NCI-H2171 (cell line): ENCODE data around the gene C5AR2.
"Not testable (repeated sequence)": the region's sequence is repeated elsewhere in the genome, so short reads cannot be mapped to it uniquely, and the experiment has no call there.

Experiments
- DNase-seq: peaks from one replicate; lab custom pipeline; 2025; lab: John Stamatoyannopoulos, UW

C5AR2 gene

GRCh38 chr19:47363758-47364531 lies 32.0 kb downstream of the C5AR2 start:
- no peak for DNase-seq

GRCh38 chr19:47365455-47365854 lies 33.5 kb downstream of the C5AR2 start:
- not testable (repeated sequence) for DNase-seq

- no peak for DNase-seq
Measured at GRCh38 chr19:47370045-47370611, 38.2 kb downstream of the C5AR2 start.

- no peak for DNase-seq
Measured at GRCh38 chr19:47371261-47371660, 39.3 kb downstream of the C5AR2 start.

- no peak for DNase-seq
Measured at GRCh38 chr19:47372603-47373002, 40.6 kb downstream of the C5AR2 start.

GRCh38 chr19:47373246-47374240 lies 41.6 kb downstream of the C5AR2 start:
- DNase-seq: no peak

GRCh38 chr19:47374876-47375693 lies 43.1 kb downstream of the C5AR2 start:
- no peak for DNase-seq

- DNase-seq: no peak
Measured at GRCh38 chr19:47375694-47376588, 44.0 kb downstream of the C5AR2 start.

- no peak for DNase-seq
Measured at GRCh38 chr19:47376589-47377144, 44.7 kb downstream of the C5AR2 start.

- DNase-seq: no peak
Measured at GRCh38 chr19:47377208-47377701, 45.3 kb downstream of the C5AR2 start.

- DNase-seq: no peak
Measured at GRCh38 chr19:47377801-47378200, 45.8 kb downstream of the C5AR2 start.

GRCh38 chr19:47378246-47378645 lies 46.3 kb downstream of the C5AR2 start:
- no peak for DNase-seq

GRCh38 chr19:47379381-47379938 lies 47.5 kb downstream of the C5AR2 start:
- DNase-seq: peak; percentile 65

GRCh38 chr19:47380559-47380958 lies 48.6 kb downstream of the C5AR2 start:
- no peak for DNase-seq

- no peak for DNase-seq
Measured at GRCh38 chr19:47381121-47381520, 49.1 kb downstream of the C5AR2 start.

- DNase-seq: no peak
Measured at GRCh38 chr19:47381653-47382279, 49.8 kb downstream of the C5AR2 start.

GRCh38 chr19:47383890-47384289 lies 51.9 kb downstream of the C5AR2 start:
- DNase-seq: not testable (repeated sequence)

GRCh38 chr19:47384533-47384932 lies 52.6 kb downstream of the C5AR2 start:
- not testable (repeated sequence) for DNase-seq

GRCh38 chr19:47386582-47386981 lies 54.6 kb downstream of the C5AR2 start:
- DNase-seq: not testable (repeated sequence)
